Measurements from ENCODE around the gene CYBRD1. TPM values are rescaled to one million over a fixed set of nuclear protein-coding genes. Genes with fewer than 3 reads are reported as not detected.

Gene CYBRD1
- polyA plus RNA-seq, 2 of the 4 experiments (the other 2 are of a cell fraction) = 30.5 to 46.6 TPM

GRCh38 chr2:171547256-171547655, 25.0 kb downstream of the CYBRD1 start:
- Histone ChIP-seq H3K4me2 (no peak overlapping the region), H3K9me3 (no peaks in the 10 kb centered on the region), H3K27ac (no peak overlapping the region), H3K4me1 (no peaks in the 10 kb centered on the region), H3K4me3 (no peak overlapping the region)
- ChIA-PET POLR2A (no interaction called here), CTCF (no interaction called here)
- ATAC-seq = no peak
- no peak for FAIRE-seq
- no peak for DNase-seq (ENCODE audit: low read depth in 1 of 2, low spot score in 1 of 2)
- TF ChIP-seq CEBPB (IDR thresholded peaks at IDR 0.05) (no peak), POLR2AphosphoS2 (conservative IDR thresholded peaks at IDR 0.05; ENCODE audit: low read length) (no peak), FOXS1 (CRISPR knock-in tag; IDR thresholded peaks at IDR 0.05) (no peak), SREBF2 (IDR thresholded peaks at IDR 0.05) (no peak), RARB (CRISPR knock-in tag; IDR thresholded peaks at IDR 0.05) (no peak), ZNF302 (CRISPR knock-in tag; IDR thresholded peaks at IDR 0.05) (no peak)

GRCh38 chr2:171547720-171548119, 25.4 kb downstream of the CYBRD1 start:
- ChIA-PET CTCF (interaction anchor here (1.0 kb wide), 1 partner anchor 26 kb away, joined by 4 read pairs; no protein-coding TSS in a partner anchor), POLR2A (interaction anchor here (0.7 kb wide), 1 partner anchor 25 kb away, joined by 3 read pairs; no protein-coding TSS in a partner anchor)
- no peaks in the 10 kb centered on the region for H3K9me3 ChIP-seq
- TF ChIP-seq MAX (IDR thresholded peaks at IDR 0.05) (no peak), GATA3 (IDR thresholded peaks at IDR 0.05; ENCODE audit: borderline replicate concordance) (no peak), POLR2A (IDR thresholded peaks at IDR 0.05; ENCODE audit: low read length) (no peak), BHLHE40 (IDR thresholded peaks at IDR 0.05; ENCODE audit: low read depth, low read length) (no peak), NPAS2 (CRISPR knock-in tag; IDR thresholded peaks at IDR 0.05; ENCODE audit: borderline replicate concordance) (no peak), CHD4 (IDR thresholded peaks at IDR 0.05; ENCODE audit: borderline replicate concordance) (no peak), ATOH8 (CRISPR knock-in tag; IDR thresholded peaks at IDR 0.05; ENCODE audit: low read depth) (no peak), HOXB13 (CRISPR knock-in tag; IDR thresholded peaks at IDR 0.05; ENCODE audit: low read depth) (no peak), RFX5 (IDR thresholded peaks at IDR 0.05) (no peak)
- WGBS (ENCODE audit: missing lambda C conversion rate) = 92% methylated on average over 2 of the region's 2 CpGs
- ATAC-seq (no peak), DNase-seq (ENCODE audit: low read depth in 1 of 2, low spot score in 1 of 2) (no peak), FAIRE-seq (no peak)
- H3K27ac ChIP-seq = no peak overlapping the region
- H3K4me2 ChIP-seq = no peak overlapping the region
- H3K4me1 ChIP-seq = no peaks in the 10 kb centered on the region; the same call in 2 of the 3 replicates
- H3K4me3 ChIP-seq = no peak overlapping the region

GRCh38 chr2:171550613-171551012, 28.3 kb downstream of the CYBRD1 start:
- no peak for TF ChIP-seq HOXB13 (CRISPR knock-in tag; IDR thresholded peaks at IDR 0.05; ENCODE audit: low read depth)
- no peak for TF ChIP-seq ATOH8 (CRISPR knock-in tag; IDR thresholded peaks at IDR 0.05; ENCODE audit: low read depth)
- TF ChIP-seq NR3C1 (IDR thresholded peaks at IDR 0.05) = no peak
- no peak for TF ChIP-seq NPAS2 (CRISPR knock-in tag; IDR thresholded peaks at IDR 0.05; ENCODE audit: borderline replicate concordance)
- TF ChIP-seq ZC3H11A (IDR thresholded peaks at IDR 0.05) = no peak
- TF ChIP-seq HEYL (CRISPR knock-in tag; IDR thresholded peaks at IDR 0.05) = no peak
- no peak for TF ChIP-seq EHF (CRISPR knock-in tag; IDR thresholded peaks at IDR 0.05)
- no peak for TF ChIP-seq TP53 (CRISPR knock-in tag; IDR thresholded peaks at IDR 0.05)
- no peak for TF ChIP-seq JUNB (IDR thresholded peaks at IDR 0.05)
- TF ChIP-seq CBX8 (IDR thresholded peaks at IDR 0.05) = no peak
- TF ChIP-seq BCL3 (IDR thresholded peaks at IDR 0.05) = no peak
- no peak for TF ChIP-seq CHD2 (IDR thresholded peaks at IDR 0.05; ENCODE audit: low read length, partially characterized antibody)
- no peak for TF ChIP-seq CTCF (IDR thresholded peaks at IDR 0.05)
- no peak for TF ChIP-seq MAX (IDR thresholded peaks at IDR 0.05)
- H3K9me3 ChIP-seq = no peaks in the 10 kb centered on the region
- H3K4me2 ChIP-seq = no peak overlapping the region
- ChIA-PET POLR2A (no interaction called here), CTCF (no interaction called here)
- DNase-seq (ENCODE audit: low read depth in 1 of 2, low spot score in 1 of 2) = no peak
- peaks cover 10% of the 10 kb centered on the region; the same call in 2 of the 3 replicates for H3K4me1 ChIP-seq
- no peak for ATAC-seq
- no peak overlapping the region for H3K4me3 ChIP-seq
- no peak overlapping the region for H3K27ac ChIP-seq
- no peak for FAIRE-seq

Data from A549 (cell line).